Measurements from ENCODE around the gene KRT32.
A peak's percentile ranks its signal among the peaks of the same experiment; 100 is the strongest.

The KRT32 gene

DNA sequence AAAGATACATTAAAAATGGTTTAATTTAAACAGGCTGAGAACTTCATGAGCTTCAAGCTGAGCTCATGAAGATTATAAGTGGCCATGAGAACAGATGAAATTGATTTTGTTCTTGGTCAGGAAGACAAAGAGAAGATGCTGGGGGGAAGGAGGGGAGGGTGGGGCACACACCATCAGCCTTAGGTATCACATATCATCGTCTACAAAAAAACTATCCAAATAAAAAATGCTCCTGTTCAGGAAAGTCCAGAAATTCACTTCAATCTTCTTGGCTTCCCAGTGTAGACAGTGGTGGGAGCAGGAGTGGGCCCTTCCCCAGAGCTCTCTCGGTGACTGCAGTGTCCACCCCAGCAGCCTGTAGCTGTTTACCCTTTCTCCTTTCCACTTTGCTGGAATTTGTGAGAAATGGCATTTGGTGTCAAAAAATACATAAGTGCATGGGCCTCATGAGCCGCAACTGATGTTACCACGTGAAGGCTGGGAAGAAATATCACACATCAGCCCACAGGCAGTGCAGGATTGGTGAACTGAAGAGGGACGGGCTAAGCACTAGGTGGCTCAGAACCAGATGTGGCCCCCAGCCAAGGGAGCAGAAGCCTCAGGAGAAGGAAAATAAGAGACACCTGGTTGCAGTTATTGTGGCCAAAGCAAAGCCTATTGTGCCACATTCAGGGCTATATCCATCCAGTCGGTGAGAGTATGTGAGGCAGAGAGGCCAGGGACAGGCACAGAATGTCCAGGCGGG lies 48.9 kb downstream of the KRT32 start:
- no peak for ATAC-seq

GRCh38 chr17:41417576-41418015 lies 49.6 kb downstream of the KRT32 start:
- TF ChIP-seq RARB (CRISPR knock-in tag; IDR thresholded peaks at IDR 0.05) (no peak), PATZ1 (CRISPR knock-in tag; IDR thresholded peaks at IDR 0.05; ENCODE audit: borderline replicate concordance) (no peak), SNAI2 (CRISPR knock-in tag; IDR thresholded peaks at IDR 0.05) (no peak), PPARA (CRISPR knock-in tag; IDR thresholded peaks at IDR 0.05; ENCODE audit: borderline replicate concordance) (no peak), TOX (CRISPR knock-in tag; IDR thresholded peaks at IDR 0.05; ENCODE audit: borderline replicate concordance) (no peak), ZC3H10 (CRISPR knock-in tag; IDR thresholded peaks at IDR 0.05) (no peak), ZFP30 (CRISPR knock-in tag; IDR thresholded peaks at IDR 0.05) (no peak), ZNF565 (CRISPR knock-in tag; conservative IDR thresholded peaks at IDR 0.05; ENCODE audit: low read depth) (no peak), GLIS3 (CRISPR knock-in tag; IDR thresholded peaks at IDR 0.05) (no peak), BACH2 (CRISPR knock-in tag; IDR thresholded peaks at IDR 0.05; ENCODE audit: borderline replicate concordance) (no peak), TCF4 (CRISPR knock-in tag; IDR thresholded peaks at IDR 0.05; ENCODE audit: borderline replicate concordance) (no peak), CSDC2 (CRISPR knock-in tag; IDR thresholded peaks at IDR 0.05) (no peak), ISL1 (CRISPR knock-in tag; IDR thresholded peaks at IDR 0.05) (no peak), OSR1 (CRISPR knock-in tag; IDR thresholded peaks at IDR 0.05) (no peak), ZFP3 (CRISPR knock-in tag; IDR thresholded peaks at IDR 0.05) (no peak), ZNF70 (CRISPR knock-in tag; IDR thresholded peaks at IDR 0.05) (no peak), ESRRG (CRISPR knock-in tag; IDR thresholded peaks at IDR 0.05) (no peak)
- TF ChIP-seq, protein P1, sequence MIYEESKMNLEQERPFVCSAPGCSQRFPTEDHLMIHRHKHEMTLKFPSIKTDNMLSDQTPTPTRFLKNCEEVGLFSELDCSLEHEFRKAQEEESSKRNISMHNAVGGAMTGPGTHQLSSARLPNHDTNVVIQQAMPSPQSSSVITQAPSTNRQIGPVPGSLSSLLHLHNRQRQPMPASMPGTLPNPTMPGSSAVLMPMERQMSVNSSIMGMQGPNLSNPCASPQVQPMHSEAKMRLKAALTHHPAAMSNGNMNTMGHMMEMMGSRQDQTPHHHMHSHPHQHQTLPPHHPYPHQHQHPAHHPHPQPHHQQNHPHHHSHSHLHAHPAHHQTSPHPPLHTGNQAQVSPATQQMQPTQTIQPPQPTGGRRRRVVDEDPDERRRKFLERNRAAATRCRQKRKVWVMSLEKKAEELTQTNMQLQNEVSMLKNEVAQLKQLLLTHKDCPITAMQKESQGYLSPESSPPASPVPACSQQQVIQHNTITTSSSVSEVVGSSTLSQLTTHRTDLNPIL (CRISPR knock-in tag; IDR thresholded peaks at IDR 0.05; ENCODE audit: low read depth), result no peak
- TF ChIP-seq, protein P2, sequence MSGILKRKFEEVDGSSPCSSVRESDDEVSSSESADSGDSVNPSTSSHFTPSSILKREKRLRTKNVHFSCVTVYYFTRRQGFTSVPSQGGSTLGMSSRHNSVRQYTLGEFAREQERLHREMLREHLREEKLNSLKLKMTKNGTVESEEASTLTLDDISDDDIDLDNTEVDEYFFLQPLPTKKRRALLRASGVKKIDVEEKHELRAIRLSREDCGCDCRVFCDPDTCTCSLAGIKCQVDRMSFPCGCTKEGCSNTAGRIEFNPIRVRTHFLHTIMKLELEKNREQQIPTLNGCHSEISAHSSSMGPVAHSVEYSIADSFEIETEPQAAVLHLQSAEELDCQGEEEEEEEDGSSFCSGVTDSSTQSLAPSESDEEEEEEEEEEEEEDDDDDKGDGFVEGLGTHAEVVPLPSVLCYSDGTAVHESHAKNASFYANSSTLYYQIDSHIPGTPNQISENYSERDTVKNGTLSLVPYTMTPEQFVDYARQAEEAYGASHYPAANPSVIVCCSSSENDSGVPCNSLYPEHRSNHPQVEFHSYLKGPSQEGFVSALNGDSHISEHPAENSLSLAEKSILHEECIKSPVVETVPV (CRISPR knock-in tag; IDR thresholded peaks at IDR 0.05), result no peak
- peak; percentile 57; the same call in 2 of the 3 replicates for ATAC-seq

More for the DNA sequence above, 48.9 kb downstream of the KRT32 start:
- TF ChIP-seq, protein P1 (CRISPR knock-in tag; IDR thresholded peaks at IDR 0.05; ENCODE audit: low read depth), result no peak
- no peak for TF ChIP-seq ESRRG (CRISPR knock-in tag; IDR thresholded peaks at IDR 0.05)
- no peak for TF ChIP-seq ZC3H10 (CRISPR knock-in tag; IDR thresholded peaks at IDR 0.05)
- TF ChIP-seq, protein P3, sequence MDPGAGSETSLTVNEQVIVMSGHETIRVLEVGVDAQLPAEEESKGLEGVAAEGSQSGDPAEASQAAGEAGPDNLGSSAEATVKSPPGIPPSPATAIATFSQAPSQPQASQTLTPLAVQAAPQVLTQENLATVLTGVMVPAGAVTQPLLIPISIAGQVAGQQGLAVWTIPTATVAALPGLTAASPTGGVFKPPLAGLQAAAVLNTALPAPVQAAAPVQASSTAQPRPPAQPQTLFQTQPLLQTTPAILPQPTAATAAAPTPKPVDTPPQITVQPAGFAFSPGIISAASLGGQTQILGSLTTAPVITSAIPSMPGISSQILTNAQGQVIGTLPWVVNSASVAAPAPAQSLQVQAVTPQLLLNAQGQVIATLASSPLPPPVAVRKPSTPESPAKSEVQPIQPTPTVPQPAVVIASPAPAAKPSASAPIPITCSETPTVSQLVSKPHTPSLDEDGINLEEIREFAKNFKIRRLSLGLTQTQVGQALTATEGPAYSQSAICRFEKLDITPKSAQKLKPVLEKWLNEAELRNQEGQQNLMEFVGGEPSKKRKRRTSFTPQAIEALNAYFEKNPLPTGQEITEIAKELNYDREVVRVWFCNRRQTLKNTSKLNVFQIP (CRISPR knock-in tag; IDR thresholded peaks at IDR 0.05; ENCODE audit: borderline replicate concordance, low read depth), result no peak
- TF ChIP-seq PPARA (CRISPR knock-in tag; IDR thresholded peaks at IDR 0.05; ENCODE audit: borderline replicate concordance), result no peak
- TF ChIP-seq, protein P2 (CRISPR knock-in tag; IDR thresholded peaks at IDR 0.05), result no peak
- TF ChIP-seq ZNF70 (CRISPR knock-in tag; IDR thresholded peaks at IDR 0.05), result no peak

GRCh38 chr17:41417127-41417526 lies 50.1 kb downstream of the KRT32 start:
- no peak for ATAC-seq
- no peak for TF ChIP-seq CSDC2 (CRISPR knock-in tag; IDR thresholded peaks at IDR 0.05)
- TF ChIP-seq ZC3H10 (CRISPR knock-in tag; IDR thresholded peaks at IDR 0.05), result no peak
- no peak for TF ChIP-seq PPARA (CRISPR knock-in tag; IDR thresholded peaks at IDR 0.05; ENCODE audit: borderline replicate concordance)
- no peak for TF ChIP-seq ISL1 (CRISPR knock-in tag; IDR thresholded peaks at IDR 0.05)
- TF ChIP-seq TSHZ2 (CRISPR knock-in tag; IDR thresholded peaks at IDR 0.05), result no peak
- no peak for TF ChIP-seq BACH2 (CRISPR knock-in tag; IDR thresholded peaks at IDR 0.05; ENCODE audit: borderline replicate concordance)
- no peak for TF ChIP-seq GLIS3 (CRISPR knock-in tag; IDR thresholded peaks at IDR 0.05)
- TF ChIP-seq ZNF565 (CRISPR knock-in tag; conservative IDR thresholded peaks at IDR 0.05; ENCODE audit: low read depth), result no peak
- TF ChIP-seq, protein P3 (CRISPR knock-in tag; IDR thresholded peaks at IDR 0.05; ENCODE audit: borderline replicate concordance, low read depth), result no peak
- no peak for TF ChIP-seq SNAI2 (CRISPR knock-in tag; IDR thresholded peaks at IDR 0.05)
- no peak for TF ChIP-seq TCF4 (CRISPR knock-in tag; IDR thresholded peaks at IDR 0.05; ENCODE audit: borderline replicate concordance)

Data from SK-N-SH treated with all-trans-retinoic acid at 6 μM for 48 hours (cell line).